GM18907 (cell line): ENCODE results near the gene STAP2.
"Not testable (repeated sequence)": the region's sequence is repeated elsewhere in the genome, so short reads cannot be mapped to it uniquely, and the experiment has no call there.

Experiments used
- ATAC-seq: cut with Tn5 transposase; IDR thresholded peaks from one replicate; pipeline ENCODE4 v1.9.1; 2021; ENCODE audit warnings: mild to moderate bottlenecking, moderate library complexity; ENCODE audit not compliant: unreplicated experiment

STAP2 gene

GRCh38 chr19:4303819-4304537 lies 34.6 kb downstream of the STAP2 start:
- no peak for ATAC-seq

- no peak for ATAC-seq
These were observed 36.4 kb downstream of the STAP2 start, which contains the start of gene TMIGD2 for GRCh38 chr19:4302243-4302640. TSS of gene TMIGD2 (minus strand) at chr19:4302389. CDS start at chr19:4302385, 4 bp downstream.

- no peak for ATAC-seq
These were observed 36.9 kb downstream of the STAP2 start for GRCh38 chr19:4301590-4302242.

- no peak for ATAC-seq
These were observed 38.0 kb downstream of the STAP2 start for GRCh38 chr19:4300589-4300988.

- ATAC-seq: no peak
These were observed 39.6 kb downstream of the STAP2 start for GRCh38 chr19:4298810-4299550.

GRCh38 chr19:4297901-4298809 lies 40.5 kb downstream of the STAP2 start:
- no peak for ATAC-seq

GRCh38 chr19:4295972-4296771 lies 42.5 kb downstream of the STAP2 start:
- ATAC-seq: no peak

- no peak for ATAC-seq
These were observed 44.2 kb downstream of the STAP2 start for GRCh38 chr19:4294389-4294788.

GRCh38 chr19:4292515-4292914 lies 46.1 kb downstream of the STAP2 start:
- no peak for ATAC-seq

- no peak for ATAC-seq
These were observed 47.4 kb downstream of the STAP2 start for GRCh38 chr19:4291184-4291732.

- ATAC-seq: no peak
These were observed 50.4 kb downstream of the STAP2 start for GRCh38 chr19:4288091-4288777.

- not testable (repeated sequence) for ATAC-seq
These were observed 52.5 kb downstream of the STAP2 start for GRCh38 chr19:4286141-4286540.

GRCh38 chr19:4284974-4285373 lies 53.7 kb downstream of the STAP2 start:
- no peak for ATAC-seq

- ATAC-seq: no peak
These were observed 54.3 kb downstream of the STAP2 start for GRCh38 chr19:4284176-4284958.

- no peak for ATAC-seq
These were observed 58.9 kb downstream of the STAP2 start for GRCh38 chr19:4279530-4280422.

GRCh38 chr19:4279267-4279529 lies 59.4 kb downstream of the STAP2 start:
- ATAC-seq: no peak

GRCh38 chr19:4278419-4279266 lies 60.0 kb downstream of the STAP2 start, which contains the start of gene SHD:
TSS of gene SHD (plus strand) at chr19:4279266. CDS start at chr19:4280064, 798 bp downstream.
- no peak for ATAC-seq
